ENCODE results near the gene DUSP8. TPM values are rescaled to one million over a fixed set of nuclear protein-coding genes. Genes with fewer than 3 reads are reported as not detected.

DUSP8 gene
- total RNA-seq, 1 experiment from 2014 or later = 4.4 TPM

DNA sequence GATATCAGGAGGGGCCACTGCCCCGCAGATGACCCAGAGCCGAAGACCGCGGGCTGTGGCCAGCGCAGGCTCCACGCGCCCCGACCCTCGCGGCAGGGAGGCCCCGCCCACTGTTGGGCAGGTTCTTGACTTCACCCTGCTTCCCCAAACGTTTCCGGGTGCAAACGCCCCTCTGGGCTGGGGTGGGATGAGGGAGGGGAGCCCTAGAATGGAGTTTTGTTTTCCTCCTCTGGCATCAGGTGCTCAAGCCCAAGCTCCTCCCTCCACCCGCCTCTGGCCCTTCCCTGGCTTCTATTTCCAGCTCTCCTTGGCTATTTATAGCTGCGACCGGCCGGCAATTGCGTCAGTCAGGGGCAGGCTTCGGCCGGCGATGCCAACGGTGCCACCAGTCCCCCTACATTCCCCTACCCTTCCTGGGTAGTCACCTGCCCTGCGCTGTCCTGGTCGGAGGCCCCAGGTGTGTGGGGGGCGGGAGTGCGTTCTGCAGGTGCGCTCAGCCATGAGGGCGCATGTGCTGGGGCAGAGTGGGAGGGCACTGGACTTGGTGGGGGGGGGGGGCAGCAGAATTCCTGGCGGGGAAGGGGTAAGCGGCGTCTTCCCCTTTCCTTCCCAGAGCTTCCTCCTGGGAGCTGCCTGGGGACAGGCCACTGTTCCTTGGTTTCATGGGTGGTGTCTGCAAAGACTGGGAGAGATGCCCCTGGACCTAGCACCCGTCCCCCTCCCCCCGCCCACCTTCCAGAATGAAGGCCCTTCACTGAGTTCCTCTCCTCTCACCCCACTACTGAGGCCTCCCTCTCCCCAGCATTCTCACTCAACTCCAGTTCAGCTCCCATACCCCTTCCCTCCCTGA is 23.6 kb downstream of the DUSP8 start:
- H3K27me3 ChIP-seq (ENCODE audit: insufficient read depth, low read length) = peaks cover 8% of the 10 kb centered on the region; the same call in 1 of the 2 replicates

More for the DNA sequence above, 23.6 kb downstream of the DUSP8 start:
- no peak overlapping the region for H3K27ac Mint-ChIP-seq
- peak overlapping the region; percentile 38 to 66; a peak in 4 of 5 replicates for H3K4me3 Mint-ChIP-seq
- H3T11ph ChIP-seq (ENCODE audit: low read length) = no peak overlapping the region
- no peak overlapping the region for H2BK15ac ChIP-seq (ENCODE audit: low read depth, low read length)
- peaks cover 7 to 26% of the 10 kb centered on the region in 2 experiments for H3K4me1 Mint-ChIP-seq
- no peak overlapping the region for H3K23ac ChIP-seq (ENCODE audit: insufficient read length, low read depth, low read length)
- H3K14ac ChIP-seq (ENCODE audit: insufficient read depth, low read length) = peak overlapping the region; percentile 53; the same call in 1 of the 2 replicates
- peak overlapping the region; percentile 42 for H3K4me2 ChIP-seq (ENCODE audit: insufficient read depth, insufficient read length, low read length)
- no peaks in the 10 kb centered on the region for H3K4me1 ChIP-seq (ENCODE audit: insufficient read depth, low read length)
- H3K56ac ChIP-seq (ENCODE audit: insufficient read length, low read depth, low read length) = no peak overlapping the region
- peaks cover 17% of the 10 kb centered on the region for H3K23me2 ChIP-seq (ENCODE audit: insufficient read length, low read depth, low read length, poor library complexity, severe bottlenecking)
- TF ChIP-seq, protein P1, sequence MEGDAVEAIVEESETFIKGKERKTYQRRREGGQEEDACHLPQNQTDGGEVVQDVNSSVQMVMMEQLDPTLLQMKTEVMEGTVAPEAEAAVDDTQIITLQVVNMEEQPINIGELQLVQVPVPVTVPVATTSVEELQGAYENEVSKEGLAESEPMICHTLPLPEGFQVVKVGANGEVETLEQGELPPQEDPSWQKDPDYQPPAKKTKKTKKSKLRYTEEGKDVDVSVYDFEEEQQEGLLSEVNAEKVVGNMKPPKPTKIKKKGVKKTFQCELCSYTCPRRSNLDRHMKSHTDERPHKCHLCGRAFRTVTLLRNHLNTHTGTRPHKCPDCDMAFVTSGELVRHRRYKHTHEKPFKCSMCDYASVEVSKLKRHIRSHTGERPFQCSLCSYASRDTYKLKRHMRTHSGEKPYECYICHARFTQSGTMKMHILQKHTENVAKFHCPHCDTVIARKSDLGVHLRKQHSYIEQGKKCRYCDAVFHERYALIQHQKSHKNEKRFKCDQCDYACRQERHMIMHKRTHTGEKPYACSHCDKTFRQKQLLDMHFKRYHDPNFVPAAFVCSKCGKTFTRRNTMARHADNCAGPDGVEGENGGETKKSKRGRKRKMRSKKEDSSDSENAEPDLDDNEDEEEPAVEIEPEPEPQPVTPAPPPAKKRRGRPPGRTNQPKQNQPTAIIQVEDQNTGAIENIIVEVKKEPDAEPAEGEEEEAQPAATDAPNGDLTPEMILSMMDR (conservative IDR thresholded peaks at IDR 0.05) = no peak
- H2BK120ac ChIP-seq (ENCODE audit: low read depth, low read length, poor library complexity, severe bottlenecking) = no peak overlapping the region
- H2BK20ac ChIP-seq (ENCODE audit: low read depth, low read length, poor library complexity, severe bottlenecking) = no peak overlapping the region
- H2AK5ac ChIP-seq (ENCODE audit: insufficient read length, low read length) = no peak overlapping the region
- no peaks in the 10 kb centered on the region for H3K9me3 Mint-ChIP-seq
- no peak overlapping the region for H2AFZ ChIP-seq (ENCODE audit: low read length)
- no peaks in the 10 kb centered on the region for H3K79me1 ChIP-seq (ENCODE audit: insufficient read depth, low read depth, low read length, poor library complexity, severe bottlenecking)
- H3K27me3 Mint-ChIP-seq (ENCODE audit: low read depth) = peaks cover 75% of the 10 kb centered on the region
- H3K36me3 Mint-ChIP-seq (ENCODE audit: insufficient read depth in 1 of 3, low read depth in 3 of 3) = no peaks in the 10 kb centered on the region
- WGBS (ENCODE audit: extremely low coverage, insufficient read length, low lambda C conversion rate) = no CpG with 5 or more reads among the region's 34 CpGs
- H3K4ac ChIP-seq (ENCODE audit: low read depth, low read length) = no peak overlapping the region
- no peaks in the 10 kb centered on the region for H3K9me3 ChIP-seq (ENCODE audit: control insufficient read depth, low read depth, low read length)
- H4K20me1 ChIP-seq (ENCODE audit: control insufficient read depth, insufficient read depth, insufficient read length) = no peaks in the 10 kb centered on the region
- no peak overlapping the region for H3K9ac ChIP-seq (ENCODE audit: extremely low read depth, insufficient read length, low read length)
- peak; percentile 83 for DNase-seq
- no peak overlapping the region for H4K8ac ChIP-seq (replicated peaks; ENCODE audit: insufficient read length, low read depth, low read length)
- H3K18ac ChIP-seq (ENCODE audit: insufficient read length, low read depth, low read length) = no peak overlapping the region
- no peak overlapping the region for H4K5ac ChIP-seq (ENCODE audit: insufficient read length, low read depth, low read length)
- no peaks in the 10 kb centered on the region for H3K79me2 ChIP-seq (ENCODE audit: insufficient read depth, low read length)
- H2BK5ac ChIP-seq (ENCODE audit: insufficient read length, low read length) = no peak overlapping the region
- no peak overlapping the region for H3K27ac ChIP-seq (ENCODE audit: insufficient read length, low read depth, low read length)
- no peak overlapping the region for H4K91ac ChIP-seq (ENCODE audit: insufficient read length, low read depth, low read length)
- H2BK12ac ChIP-seq (ENCODE audit: insufficient read length, low read depth, low read length) = no peak overlapping the region
